H1 (cell line): ENCODE data around the gene STARD4. TPM values are rescaled to one million over a fixed set of nuclear protein-coding genes. Genes with fewer than 3 reads are reported as not detected.

Source experiments
- BCL11A ChIP-seq, 2 experiments: IDR thresholded peaks; one replicate each; pipeline ENCODE4 v1.6.1; 2011; ENCODE audit warnings: low read depth in 2 of 2, low read length in 2 of 2, mild to moderate bottlenecking in 2 of 2
- POLR2AphosphoS5 ChIP-seq: IDR thresholded peaks from 2 replicates; pipeline ENCODE4 v1.6.1; 2011; ENCODE audit warnings: low read depth, low read length
- polyA plus RNA-seq, 7 experiments: library from polyadenylated mRNA; depleted of rRNA in 3 of 7; stranded (reverse) in 5 of 7; unstranded in 2 of 7; fragments of >200 nt in 5 of 7; fragments of 200-250 nt in 2 of 7; gene quantifications; 1 replicate in 5 of 7; 2 replicates in 1 of 7; 4 replicates in 1 of 7; pipeline versions ENCODE4 v1.2.1 to v1.2.3, GENCODE V29; 2011 to 2013; ENCODE audit warnings: missing spikeins in 2 of 7, mixed read lengths in 2 of 7
- total RNA-seq: library from RNA; stranded (reverse); fragmentation: NEBNext Ultra II Directional; extraction: Animal tissue kit (Norgen Biotek cat#: 25700); gene quantifications from 2 replicates; pipeline ENCODE4 v1.2.1, GENCODE V29; 2021
- TF ChIP-seq, protein P1 (sequence below): fragments of 300-600 bp; sonication (generic); IDR thresholded peaks from 2 replicates; pipeline ENCODE4 v1.7.1; 2012; ENCODE audit warnings: low read length, moderate library complexity, mild to moderate bottlenecking, inconsistent platforms; ENCODE audit not compliant: insufficient replicate concordance

The STARD4 gene
- total and polyA plus RNA-seq, 2 of the 8 experiments (the other 6 are each of a cell fraction or from before 2014, with no cell fraction given) = 10.8 to 47.9 TPM

DNA sequence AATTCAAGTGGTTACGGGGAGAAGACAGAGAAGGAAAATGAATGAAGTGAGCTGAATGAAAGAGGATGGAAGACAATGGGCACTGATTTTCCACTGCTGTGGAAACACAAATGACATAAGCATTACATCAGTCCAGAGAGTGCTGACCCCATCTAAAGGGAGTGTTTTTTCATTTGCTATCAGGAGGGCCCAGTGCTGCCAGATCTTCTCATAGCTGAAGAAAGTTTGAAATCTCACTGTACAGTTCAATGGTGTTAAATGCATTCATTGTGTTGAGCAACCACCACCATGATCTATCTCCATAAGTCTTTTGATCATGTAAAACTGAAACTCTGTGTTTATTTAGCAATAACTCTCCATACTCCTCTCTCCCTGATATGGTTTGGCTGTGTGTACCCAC is 41.5 kb upstream of the STARD4 start (continued):
- TF ChIP-seq, protein P1, sequence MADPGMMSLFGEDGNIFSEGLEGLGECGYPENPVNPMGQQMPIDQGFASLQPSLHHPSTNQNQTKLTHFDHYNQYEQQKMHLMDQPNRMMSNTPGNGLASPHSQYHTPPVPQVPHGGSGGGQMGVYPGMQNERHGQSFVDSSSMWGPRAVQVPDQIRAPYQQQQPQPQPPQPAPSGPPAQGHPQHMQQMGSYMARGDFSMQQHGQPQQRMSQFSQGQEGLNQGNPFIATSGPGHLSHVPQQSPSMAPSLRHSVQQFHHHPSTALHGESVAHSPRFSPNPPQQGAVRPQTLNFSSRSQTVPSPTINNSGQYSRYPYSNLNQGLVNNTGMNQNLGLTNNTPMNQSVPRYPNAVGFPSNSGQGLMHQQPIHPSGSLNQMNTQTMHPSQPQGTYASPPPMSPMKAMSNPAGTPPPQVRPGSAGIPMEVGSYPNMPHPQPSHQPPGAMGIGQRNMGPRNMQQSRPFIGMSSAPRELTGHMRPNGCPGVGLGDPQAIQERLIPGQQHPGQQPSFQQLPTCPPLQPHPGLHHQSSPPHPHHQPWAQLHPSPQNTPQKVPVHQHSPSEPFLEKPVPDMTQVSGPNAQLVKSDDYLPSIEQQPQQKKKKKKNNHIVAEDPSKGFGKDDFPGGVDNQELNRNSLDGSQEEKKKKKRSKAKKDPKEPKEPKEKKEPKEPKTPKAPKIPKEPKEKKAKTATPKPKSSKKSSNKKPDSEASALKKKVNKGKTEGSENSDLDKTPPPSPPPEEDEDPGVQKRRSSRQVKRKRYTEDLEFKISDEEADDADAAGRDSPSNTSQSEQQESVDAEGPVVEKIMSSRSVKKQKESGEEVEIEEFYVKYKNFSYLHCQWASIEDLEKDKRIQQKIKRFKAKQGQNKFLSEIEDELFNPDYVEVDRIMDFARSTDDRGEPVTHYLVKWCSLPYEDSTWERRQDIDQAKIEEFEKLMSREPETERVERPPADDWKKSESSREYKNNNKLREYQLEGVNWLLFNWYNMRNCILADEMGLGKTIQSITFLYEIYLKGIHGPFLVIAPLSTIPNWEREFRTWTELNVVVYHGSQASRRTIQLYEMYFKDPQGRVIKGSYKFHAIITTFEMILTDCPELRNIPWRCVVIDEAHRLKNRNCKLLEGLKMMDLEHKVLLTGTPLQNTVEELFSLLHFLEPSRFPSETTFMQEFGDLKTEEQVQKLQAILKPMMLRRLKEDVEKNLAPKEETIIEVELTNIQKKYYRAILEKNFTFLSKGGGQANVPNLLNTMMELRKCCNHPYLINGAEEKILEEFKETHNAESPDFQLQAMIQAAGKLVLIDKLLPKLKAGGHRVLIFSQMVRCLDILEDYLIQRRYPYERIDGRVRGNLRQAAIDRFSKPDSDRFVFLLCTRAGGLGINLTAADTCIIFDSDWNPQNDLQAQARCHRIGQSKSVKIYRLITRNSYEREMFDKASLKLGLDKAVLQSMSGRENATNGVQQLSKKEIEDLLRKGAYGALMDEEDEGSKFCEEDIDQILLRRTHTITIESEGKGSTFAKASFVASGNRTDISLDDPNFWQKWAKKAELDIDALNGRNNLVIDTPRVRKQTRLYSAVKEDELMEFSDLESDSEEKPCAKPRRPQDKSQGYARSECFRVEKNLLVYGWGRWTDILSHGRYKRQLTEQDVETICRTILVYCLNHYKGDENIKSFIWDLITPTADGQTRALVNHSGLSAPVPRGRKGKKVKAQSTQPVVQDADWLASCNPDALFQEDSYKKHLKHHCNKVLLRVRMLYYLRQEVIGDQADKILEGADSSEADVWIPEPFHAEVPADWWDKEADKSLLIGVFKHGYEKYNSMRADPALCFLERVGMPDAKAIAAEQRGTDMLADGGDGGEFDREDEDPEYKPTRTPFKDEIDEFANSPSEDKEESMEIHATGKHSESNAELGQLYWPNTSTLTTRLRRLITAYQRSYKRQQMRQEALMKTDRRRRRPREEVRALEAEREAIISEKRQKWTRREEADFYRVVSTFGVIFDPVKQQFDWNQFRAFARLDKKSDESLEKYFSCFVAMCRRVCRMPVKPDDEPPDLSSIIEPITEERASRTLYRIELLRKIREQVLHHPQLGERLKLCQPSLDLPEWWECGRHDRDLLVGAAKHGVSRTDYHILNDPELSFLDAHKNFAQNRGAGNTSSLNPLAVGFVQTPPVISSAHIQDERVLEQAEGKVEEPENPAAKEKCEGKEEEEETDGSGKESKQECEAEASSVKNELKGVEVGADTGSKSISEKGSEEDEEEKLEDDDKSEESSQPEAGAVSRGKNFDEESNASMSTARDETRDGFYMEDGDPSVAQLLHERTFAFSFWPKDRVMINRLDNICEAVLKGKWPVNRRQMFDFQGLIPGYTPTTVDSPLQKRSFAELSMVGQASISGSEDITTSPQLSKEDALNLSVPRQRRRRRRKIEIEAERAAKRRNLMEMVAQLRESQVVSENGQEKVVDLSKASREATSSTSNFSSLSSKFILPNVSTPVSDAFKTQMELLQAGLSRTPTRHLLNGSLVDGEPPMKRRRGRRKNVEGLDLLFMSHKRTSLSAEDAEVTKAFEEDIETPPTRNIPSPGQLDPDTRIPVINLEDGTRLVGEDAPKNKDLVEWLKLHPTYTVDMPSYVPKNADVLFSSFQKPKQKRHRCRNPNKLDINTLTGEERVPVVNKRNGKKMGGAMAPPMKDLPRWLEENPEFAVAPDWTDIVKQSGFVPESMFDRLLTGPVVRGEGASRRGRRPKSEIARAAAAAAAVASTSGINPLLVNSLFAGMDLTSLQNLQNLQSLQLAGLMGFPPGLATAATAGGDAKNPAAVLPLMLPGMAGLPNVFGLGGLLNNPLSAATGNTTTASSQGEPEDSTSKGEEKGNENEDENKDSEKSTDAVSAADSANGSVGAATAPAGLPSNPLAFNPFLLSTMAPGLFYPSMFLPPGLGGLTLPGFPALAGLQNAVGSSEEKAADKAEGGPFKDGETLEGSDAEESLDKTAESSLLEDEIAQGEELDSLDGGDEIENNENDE = no peak
- TF ChIP-seq POLR2AphosphoS5 = no peak
- TF ChIP-seq BCL11A (IDR thresholded peaks at IDR 0.05; ENCODE audit: low read depth in 2 of 2, low read length in 2 of 2) = no peak
- TF ChIP-seq, all 59 proteins: peak for 0
